ENCODE results near the gene ARPC5.

Gene ARPC5

GRCh38 chr1:183652547-183653461, 17.2 kb upstream of the ARPC5 start, which contains the start of gene APOBEC4:
Gene APOBEC4 (minus strand): TSS chr1:183653316. CDS start chr1:183648781, 4,535 bp downstream.
- Histone ChIP-seq H3K9me2 (replicated peaks; ENCODE audit: low read depth, low read length) (no peaks in the 10 kb centered on the region), H3K4me1 (ENCODE audit: insufficient read depth, low read length, poor library complexity, severe bottlenecking) (peaks cover 22% of the 10 kb centered on the region), H3K79me2 (ENCODE audit: insufficient read depth, low read length) (no peaks in the 10 kb centered on the region), H3K36me3 (ENCODE audit: insufficient read depth, low read length) (no peaks in the 10 kb centered on the region), H3F3A (ENCODE audit: low read depth) (no peaks in the 10 kb centered on the region), H2AFZ (ENCODE audit: low read length) (peak within 1 kb of the TSS; percentile 13; the same call in 1 of the 2 replicates), H4K20me1 (ENCODE audit: insufficient read depth, low read length, poor library complexity, severe bottlenecking) (no peaks in the 10 kb centered on the region), H3K27me3 (ENCODE audit: insufficient read depth, low read length, poor library complexity, severe bottlenecking) (no peaks in the 10 kb centered on the region), H3K4me2 (ENCODE audit: low read depth, low read length, poor library complexity, severe bottlenecking) (peak within 1 kb of the TSS; percentile 10), H3K9ac (ENCODE audit: low read depth, low read length, poor library complexity, severe bottlenecking) (no peak within 1 kb of the TSS), H3K4me3 (ENCODE audit: low read length, poor library complexity, severe bottlenecking) (no peak within 1 kb of the TSS), H3K9me3 (ENCODE audit: insufficient read depth, low read depth, low read length) (no peaks in the 10 kb centered on the region)
- no peak for TF ChIP-seq EZH2phosphoT487 (IDR thresholded peaks at IDR 0.05; ENCODE audit: borderline replicate concordance)
- no peak for TF ChIP-seq CTCF (conservative IDR thresholded peaks at IDR 0.05; ENCODE audit: low read length)

DNA sequence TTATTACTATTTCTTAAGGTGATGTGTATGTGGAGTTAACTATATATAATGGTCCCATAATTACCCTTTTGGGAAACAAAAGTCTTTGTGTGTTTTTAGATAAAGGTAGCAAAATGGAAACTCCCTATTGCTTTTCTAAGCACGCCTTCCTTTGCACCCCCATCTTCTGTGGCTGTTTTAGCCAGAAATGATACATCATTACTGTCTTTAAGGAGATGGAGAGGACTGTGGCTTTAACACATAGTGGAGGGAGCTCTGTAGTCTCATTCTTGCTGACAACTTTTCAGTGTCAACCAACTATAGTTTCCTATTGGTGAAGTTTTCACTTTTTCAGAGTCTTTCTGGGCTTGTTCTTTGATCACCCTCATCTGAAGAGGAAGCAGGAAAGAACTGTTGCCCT, 16.5 kb upstream of the ARPC5 start:
- Histone ChIP-seq H3K27me3 (ENCODE audit: insufficient read depth, low read length, poor library complexity, severe bottlenecking) (no peaks in the 10 kb centered on the region), H3K4me2 (ENCODE audit: low read depth, low read length, poor library complexity, severe bottlenecking) (peak overlapping the region; percentile 10), H3K9ac (ENCODE audit: low read depth, low read length, poor library complexity, severe bottlenecking) (no peak overlapping the region), H3K9me2 (replicated peaks; ENCODE audit: low read depth, low read length) (no peaks in the 10 kb centered on the region), H3K4me3 (ENCODE audit: low read length, poor library complexity, severe bottlenecking) (no peak overlapping the region), H3K9me3 (ENCODE audit: insufficient read depth, low read depth, low read length) (no peaks in the 10 kb centered on the region), H3K36me3 (ENCODE audit: insufficient read depth, low read length) (no peaks in the 10 kb centered on the region), H3K4me1 (ENCODE audit: insufficient read depth, low read length, poor library complexity, severe bottlenecking) (peaks cover 22% of the 10 kb centered on the region), H3K79me2 (ENCODE audit: insufficient read depth, low read length) (no peaks in the 10 kb centered on the region), H4K20me1 (ENCODE audit: insufficient read depth, low read length, poor library complexity, severe bottlenecking) (no peaks in the 10 kb centered on the region), H2AFZ (ENCODE audit: low read length) (peak overlapping the region; percentile 13; the same call in 1 of the 2 replicates), H3F3A (ENCODE audit: low read depth) (no peaks in the 10 kb centered on the region)
- TF ChIP-seq EZH2phosphoT487 (IDR thresholded peaks at IDR 0.05; ENCODE audit: borderline replicate concordance) (no peak), CTCF (conservative IDR thresholded peaks at IDR 0.05; ENCODE audit: low read length) (no peak)

- no peak overlapping the region for H3K9ac ChIP-seq (ENCODE audit: low read depth, low read length, poor library complexity, severe bottlenecking)
- no peaks in the 10 kb centered on the region for H3K9me3 ChIP-seq (ENCODE audit: insufficient read depth, low read depth, low read length)
- H3K4me1 ChIP-seq (ENCODE audit: insufficient read depth, low read length, poor library complexity, severe bottlenecking): peaks cover 22% of the 10 kb centered on the region
- H3K4me3 ChIP-seq (ENCODE audit: low read length, poor library complexity, severe bottlenecking): no peak overlapping the region
- no peak overlapping the region for H3K4me2 ChIP-seq (ENCODE audit: low read depth, low read length, poor library complexity, severe bottlenecking)
- TF ChIP-seq CTCF (conservative IDR thresholded peaks at IDR 0.05; ENCODE audit: low read length) (no peak), EZH2phosphoT487 (IDR thresholded peaks at IDR 0.05; ENCODE audit: borderline replicate concordance) (no peak)
- H3K27me3 ChIP-seq (ENCODE audit: insufficient read depth, low read length, poor library complexity, severe bottlenecking): no peaks in the 10 kb centered on the region
- H3K36me3 ChIP-seq (ENCODE audit: insufficient read depth, low read length): no peaks in the 10 kb centered on the region
- H3K9me2 ChIP-seq (replicated peaks; ENCODE audit: low read depth, low read length): no peaks in the 10 kb centered on the region
- H3F3A ChIP-seq (ENCODE audit: low read depth): no peaks in the 10 kb centered on the region
- no peaks in the 10 kb centered on the region for H3K79me2 ChIP-seq (ENCODE audit: insufficient read depth, low read length)
- no peaks in the 10 kb centered on the region for H4K20me1 ChIP-seq (ENCODE audit: insufficient read depth, low read length, poor library complexity, severe bottlenecking)
- H2AFZ ChIP-seq (ENCODE audit: low read length): no peak overlapping the region
Measured at GRCh38 chr1:183651612-183652011, 16.0 kb upstream of the ARPC5 start.
